ENCODE results near the gene TRAF4. TPM values are rescaled to one million over a fixed set of nuclear protein-coding genes. Genes with fewer than 3 reads are reported as not detected.
"Not testable (repeated sequence)": the region's sequence is repeated elsewhere in the genome, so short reads cannot be mapped to it uniquely, and the experiment has no call there.

TRAF4 gene
- total RNA-seq, 1 experiment from 2014 or later = 227 TPM

- no peak overlapping the region for H3K14ac ChIP-seq (ENCODE audit: insufficient read depth, low read length)
- DNase-seq = no peak
- H3K4me2 ChIP-seq (ENCODE audit: insufficient read depth, insufficient read length, low read length) = no peak overlapping the region
- H3K27me3 ChIP-seq (ENCODE audit: insufficient read depth, low read length) = no peaks in the 10 kb centered on the region
- TF ChIP-seq CTCF (conservative IDR thresholded peaks at IDR 0.05) = no peak
- no peak overlapping the region for H3K27ac Mint-ChIP-seq
- no peak overlapping the region for H3K27ac ChIP-seq (ENCODE audit: insufficient read length, low read depth, low read length)
- no peak overlapping the region for H3T11ph ChIP-seq (ENCODE audit: low read length)
- H3K18ac ChIP-seq (ENCODE audit: insufficient read length, low read depth, low read length) = no peak overlapping the region
- no peak overlapping the region for H2BK5ac ChIP-seq (ENCODE audit: insufficient read length, low read length)
- H3K23me2 ChIP-seq (ENCODE audit: insufficient read length, low read depth, low read length, poor library complexity, severe bottlenecking) = peaks cover 2% of the 10 kb centered on the region
- H2BK12ac ChIP-seq (ENCODE audit: insufficient read length, low read depth, low read length) = no peak overlapping the region
- H3K79me2 ChIP-seq (ENCODE audit: insufficient read depth, low read length) = no peaks in the 10 kb centered on the region
- no peaks in the 10 kb centered on the region for H3K9me3 Mint-ChIP-seq
- H3K9ac ChIP-seq (ENCODE audit: extremely low read depth, insufficient read length, low read length) = no peak overlapping the region
- no peak overlapping the region for H2AFZ ChIP-seq (ENCODE audit: low read length)
- no peak overlapping the region for H3K56ac ChIP-seq (ENCODE audit: insufficient read length, low read depth, low read length)
- H4K91ac ChIP-seq (ENCODE audit: insufficient read length, low read depth, low read length) = no peak overlapping the region
- no peak overlapping the region for H2AK5ac ChIP-seq (ENCODE audit: insufficient read length, low read length)
- H3K9me3 ChIP-seq (ENCODE audit: control insufficient read depth, low read depth, low read length) = no peaks in the 10 kb centered on the region
- no peak overlapping the region for H4K5ac ChIP-seq (ENCODE audit: insufficient read length, low read depth, low read length)
- no peak overlapping the region for H2BK20ac ChIP-seq (ENCODE audit: low read depth, low read length, poor library complexity, severe bottlenecking)
- no peak overlapping the region for H3K4me3 Mint-ChIP-seq
- H4K8ac ChIP-seq (replicated peaks; ENCODE audit: insufficient read length, low read depth, low read length) = no peak overlapping the region
- H4K20me1 ChIP-seq (ENCODE audit: control insufficient read depth, insufficient read depth, insufficient read length) = no peaks in the 10 kb centered on the region
- H3K79me1 ChIP-seq (ENCODE audit: insufficient read depth, low read depth, low read length, poor library complexity, severe bottlenecking) = no peaks in the 10 kb centered on the region
- WGBS (ENCODE audit: extremely low coverage, insufficient read length, low lambda C conversion rate) = no CpG with 5 or more reads among the region's 5 CpGs
- no peak overlapping the region for H2BK120ac ChIP-seq (ENCODE audit: low read depth, low read length, poor library complexity, severe bottlenecking)
- H3K4ac ChIP-seq (ENCODE audit: low read depth, low read length) = no peak overlapping the region
- peaks cover 21 to 38% (median 22%) of the 10 kb centered on the region in 3 experiments; a peak in 6 of 7 replicates for H3K36me3 Mint-ChIP-seq (ENCODE audit: insufficient read depth in 1 of 3, low read depth in 3 of 3)
- no peaks in the 10 kb centered on the region for H3K4me1 Mint-ChIP-seq
- no peak overlapping the region for H2BK15ac ChIP-seq (ENCODE audit: low read depth, low read length)
- H3K23ac ChIP-seq (ENCODE audit: insufficient read length, low read depth, low read length) = no peak overlapping the region
- H3K27me3 Mint-ChIP-seq (ENCODE audit: low read depth) = no peaks in the 10 kb centered on the region
- no peaks in the 10 kb centered on the region for H3K4me1 ChIP-seq (ENCODE audit: insufficient read depth, low read length)
Measured at GRCh38 chr17:28735242-28735722, 8.5 kb upstream of the TRAF4 start.

- H3K23me2 ChIP-seq (ENCODE audit: insufficient read length, low read depth, low read length, poor library complexity, severe bottlenecking); H2BK20ac ChIP-seq (ENCODE audit: low read depth, low read length, poor library complexity, severe bottlenecking); H2AFZ ChIP-seq (ENCODE audit: low read length); H3K9ac ChIP-seq (ENCODE audit: extremely low read depth, insufficient read length, low read length); H3K9me3 Mint-ChIP-seq; H3K4ac ChIP-seq (ENCODE audit: low read depth, low read length); H3K18ac ChIP-seq (ENCODE audit: insufficient read length, low read depth, low read length); H2BK120ac ChIP-seq (ENCODE audit: low read depth, low read length, poor library complexity, severe bottlenecking); H3K4me1 ChIP-seq (ENCODE audit: insufficient read depth, low read length); H3K56ac ChIP-seq (ENCODE audit: insufficient read length, low read depth, low read length); H2BK12ac ChIP-seq (ENCODE audit: insufficient read length, low read depth, low read length); H3K9me3 ChIP-seq (ENCODE audit: control insufficient read depth, low read depth, low read length); H3K14ac ChIP-seq (ENCODE audit: insufficient read depth, low read length); H2AK5ac ChIP-seq (ENCODE audit: insufficient read length, low read length); H3K23ac ChIP-seq (ENCODE audit: insufficient read length, low read depth, low read length); H2BK15ac ChIP-seq (ENCODE audit: low read depth, low read length); H3T11ph ChIP-seq (ENCODE audit: low read length); H3K27ac ChIP-seq (ENCODE audit: insufficient read length, low read depth, low read length); H4K8ac ChIP-seq (replicated peaks; ENCODE audit: insufficient read length, low read depth, low read length); H3K4me2 ChIP-seq (ENCODE audit: insufficient read depth, insufficient read length, low read length); H3K27me3 ChIP-seq (ENCODE audit: insufficient read depth, low read length); H3K4me3 Mint-ChIP-seq; H3K79me1 ChIP-seq (ENCODE audit: insufficient read depth, low read depth, low read length, poor library complexity, severe bottlenecking); H3K79me2 ChIP-seq (ENCODE audit: insufficient read depth, low read length); H2BK5ac ChIP-seq (ENCODE audit: insufficient read length, low read length); H3K27me3 Mint-ChIP-seq (ENCODE audit: low read depth); H4K91ac ChIP-seq (ENCODE audit: insufficient read length, low read depth, low read length); H4K5ac ChIP-seq (ENCODE audit: insufficient read length, low read depth, low read length); H3K27ac Mint-ChIP-seq; H3K4me1 Mint-ChIP-seq; DNase-seq; H4K20me1 ChIP-seq (ENCODE audit: control insufficient read depth, insufficient read depth, insufficient read length): not testable (repeated sequence)
- H3K36me3 Mint-ChIP-seq (ENCODE audit: insufficient read depth in 1 of 3, low read depth in 3 of 3) = peaks cover 22 to 44% (median 24%) of the 10 kb centered on the region in 3 experiments; a peak in 6 of 7 replicates
- no CpG with 5 or more reads among the region's 8 CpGs for WGBS (ENCODE audit: extremely low coverage, insufficient read length, low lambda C conversion rate)
Measured at GRCh38 chr17:28735913-28736769, 7.7 kb upstream of the TRAF4 start.
